Globus pallidus (tissue), 1 donor: ENCODE measurements around the gene ACACA.
"Not testable (repeated sequence)": the region's sequence is repeated elsewhere in the genome, so short reads cannot be mapped to it uniquely, and the experiment has no call there.

Experiments
- DNase-seq: peaks from one replicate; pipeline ENCODE4 v3.0.0-alpha.2; 2015; ENCODE audit warnings: low spot score

ACACA gene

DNA sequence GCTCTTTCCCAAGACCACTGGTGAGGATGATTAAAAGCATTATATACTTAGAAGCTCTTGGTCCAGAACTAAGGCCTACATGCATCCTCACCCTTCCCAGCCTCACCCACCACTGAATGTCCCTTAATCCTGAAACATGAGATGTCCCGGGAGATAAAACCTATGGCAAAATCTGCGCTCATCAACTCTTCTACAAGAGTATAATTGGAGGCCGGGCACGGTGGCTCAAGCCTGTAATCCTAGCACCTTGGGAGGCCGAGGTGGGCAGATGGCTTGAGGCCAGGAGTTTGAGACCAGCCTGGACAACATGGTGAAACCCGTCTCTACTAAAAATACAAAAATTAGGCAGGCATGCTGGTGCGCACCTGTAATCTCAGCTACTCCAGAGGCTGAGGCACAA is 13.3 kb downstream of the ACACA start:
- no peak for DNase-seq

DNA sequence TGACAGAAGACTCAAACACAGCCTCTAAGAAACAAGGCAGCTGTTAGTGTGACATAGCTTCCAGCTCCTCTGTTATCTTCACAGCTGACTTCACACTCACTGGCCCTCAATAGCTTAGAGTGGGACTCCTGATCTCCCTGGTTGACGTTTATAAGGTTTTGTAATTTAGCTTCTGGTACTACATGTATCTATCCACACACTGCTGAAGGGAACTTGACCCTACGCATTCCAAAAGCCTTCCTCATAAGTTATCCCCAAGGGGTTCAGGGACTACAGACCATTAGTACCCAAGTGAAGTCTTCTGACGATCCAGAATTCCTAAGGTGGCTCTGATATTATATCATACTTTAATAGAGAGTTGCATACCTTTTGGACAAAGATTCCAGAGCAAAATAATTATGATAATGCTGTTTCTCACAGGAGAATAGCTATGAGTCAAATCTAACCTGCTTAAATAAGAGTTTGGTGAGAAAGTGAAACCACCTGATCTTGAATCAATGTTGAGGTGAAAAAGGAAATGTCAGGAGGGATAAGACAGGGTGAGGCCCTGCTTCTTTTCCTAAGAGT is 14.5 kb downstream of the ACACA start:
- no peak for DNase-seq

DNA sequence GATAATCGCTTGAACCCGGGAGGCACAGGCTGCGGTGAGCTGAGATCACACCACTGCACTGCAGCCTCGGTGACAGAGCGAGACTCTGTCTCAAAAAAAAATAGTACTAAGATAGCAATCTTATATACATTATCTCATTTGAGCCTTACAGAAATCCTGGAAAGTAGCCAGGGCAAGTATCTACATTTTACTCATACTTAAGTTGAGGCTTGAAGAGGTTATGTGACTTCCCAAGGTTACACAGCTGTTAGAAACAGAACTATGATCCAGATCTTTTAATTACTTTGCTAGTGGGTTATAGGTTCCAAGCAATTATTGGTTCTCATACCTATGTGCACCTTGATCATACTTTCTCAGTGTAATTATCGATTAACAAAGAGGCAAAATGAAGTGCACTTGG is 15.5 kb downstream of the ACACA start:
- no peak for DNase-seq

DNA sequence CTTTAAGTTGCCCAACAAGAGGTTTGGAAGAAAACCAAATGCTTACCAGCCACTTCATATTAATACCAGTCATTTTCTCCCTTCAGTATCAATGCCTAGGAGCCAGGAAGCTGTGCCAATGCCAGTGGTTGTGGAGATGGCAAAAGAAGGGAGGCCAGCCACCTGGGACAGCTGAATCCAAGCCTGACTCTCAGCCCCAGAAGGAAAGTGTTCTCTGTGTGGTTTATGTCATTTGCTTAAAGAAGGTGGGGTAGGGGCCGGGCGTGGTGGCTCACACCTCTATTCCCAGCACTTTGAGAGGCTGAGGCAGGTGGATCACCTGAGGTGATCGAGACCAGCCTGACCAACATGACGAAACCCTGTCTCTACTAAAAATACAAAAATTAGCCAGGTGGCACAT is 17.5 kb downstream of the ACACA start:
- DNase-seq, result no peak

DNA sequence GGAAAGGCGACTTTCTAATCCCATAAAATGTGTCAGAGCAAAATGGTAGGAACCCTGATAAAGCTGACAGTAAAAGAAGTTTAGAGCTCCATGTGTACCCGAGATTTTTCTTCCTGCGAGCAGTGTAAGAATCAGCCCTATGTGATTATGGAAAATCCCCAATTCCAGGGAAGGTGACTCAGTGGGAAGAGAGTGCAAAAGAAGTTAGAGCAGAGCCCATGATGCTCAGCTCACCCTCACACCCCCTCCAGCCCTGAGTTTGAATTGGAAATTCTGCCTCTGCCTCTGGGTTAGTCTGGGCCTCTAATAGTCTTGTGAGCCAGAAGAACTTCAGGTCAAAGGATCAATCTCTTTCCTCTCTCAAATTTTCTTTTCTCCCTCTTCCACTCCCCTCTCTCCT is 18.4 kb downstream of the ACACA start:
- DNase-seq, result no peak

DNA sequence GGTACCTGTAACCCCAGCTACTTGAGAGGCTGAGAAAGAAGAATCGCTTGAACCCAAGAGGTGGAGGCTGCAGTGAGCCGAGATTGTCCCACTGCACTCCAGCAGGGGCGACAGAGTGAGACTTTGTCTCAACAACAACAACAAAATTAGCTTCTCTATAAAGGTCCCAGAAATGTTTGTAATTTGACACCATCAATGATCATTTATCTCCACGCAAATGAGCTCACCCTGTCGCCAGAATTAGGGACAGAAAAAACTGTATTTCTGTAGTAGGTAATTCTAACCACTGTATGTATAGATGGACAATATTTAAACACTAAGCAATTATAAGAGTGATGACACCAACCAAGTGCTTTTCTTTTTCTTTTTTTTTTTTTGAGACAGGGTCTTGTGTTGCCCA is 20.2 kb downstream of the ACACA start:
- no peak for DNase-seq

DNA sequence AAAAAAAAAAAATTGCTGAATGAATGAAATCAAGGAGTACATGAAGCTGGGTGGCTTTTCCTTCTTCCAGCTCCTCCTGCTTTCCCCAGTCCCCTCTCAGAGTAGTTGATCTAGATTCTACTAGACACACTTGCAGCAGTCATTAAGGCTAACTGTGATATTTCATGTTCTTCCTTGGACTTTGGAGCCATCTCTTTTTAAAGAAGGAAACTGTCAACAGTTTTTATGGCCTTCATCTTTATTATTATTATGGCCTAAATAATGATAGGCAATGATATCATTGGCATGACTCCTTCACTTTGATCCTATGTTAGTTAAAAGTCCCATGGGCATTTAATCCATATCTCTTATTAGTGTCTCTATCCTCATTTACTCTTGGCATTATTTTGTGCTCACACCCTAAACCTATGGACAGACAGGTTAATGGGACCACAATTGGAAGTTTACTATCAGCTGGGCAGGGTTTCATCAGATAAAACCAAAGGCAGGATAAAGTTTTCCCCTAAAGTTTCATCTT is 21.1 kb downstream of the ACACA start:
- no peak for DNase-seq

DNA sequence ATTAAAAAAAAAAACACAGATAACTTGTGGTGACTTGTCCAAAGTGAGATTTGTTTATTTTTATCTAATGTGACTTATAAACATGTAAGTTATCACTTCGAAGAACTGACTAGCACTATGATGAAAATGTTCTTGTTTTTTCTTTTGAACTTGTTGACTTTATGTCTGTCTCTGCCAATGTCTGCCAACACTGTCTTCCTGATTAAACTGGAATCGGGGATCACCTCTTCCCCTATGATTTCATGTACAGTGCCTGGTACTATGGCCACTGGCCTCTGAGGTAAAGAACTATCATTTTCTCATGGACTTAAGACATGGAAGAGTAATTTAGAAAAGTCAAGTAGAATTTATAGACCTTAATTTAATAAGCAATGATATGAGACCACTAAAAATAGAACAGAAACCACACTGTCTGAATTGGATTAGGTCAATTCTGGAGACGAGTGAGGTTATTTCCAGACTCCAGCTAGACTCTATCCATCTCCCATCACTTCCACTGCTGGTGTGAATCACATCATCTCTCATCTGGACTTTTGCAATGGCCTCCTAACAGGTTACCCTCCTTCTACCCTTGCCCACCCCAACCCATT is 22.0 kb downstream of the ACACA start:
- no peak for DNase-seq

DNA sequence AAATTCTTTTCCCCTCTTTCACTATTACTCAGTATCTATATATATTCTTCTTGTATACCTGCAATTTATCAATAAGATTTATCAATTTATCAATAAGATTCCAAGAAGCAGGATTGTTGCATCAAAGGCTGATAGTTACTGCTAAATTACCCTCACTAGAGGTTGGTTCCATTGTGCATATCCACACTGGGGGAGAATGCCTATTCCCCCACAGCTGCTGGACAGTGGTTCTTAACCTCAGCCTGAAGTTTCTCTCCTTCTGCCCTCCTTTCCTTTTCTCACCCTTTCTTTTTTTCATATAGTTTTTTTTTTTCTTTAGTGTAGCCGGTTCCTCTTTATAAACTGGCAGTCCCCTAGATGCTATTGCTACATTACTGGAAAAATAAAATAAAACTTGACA is 24.6 kb downstream of the ACACA start:
- DNase-seq, result no peak

DNA sequence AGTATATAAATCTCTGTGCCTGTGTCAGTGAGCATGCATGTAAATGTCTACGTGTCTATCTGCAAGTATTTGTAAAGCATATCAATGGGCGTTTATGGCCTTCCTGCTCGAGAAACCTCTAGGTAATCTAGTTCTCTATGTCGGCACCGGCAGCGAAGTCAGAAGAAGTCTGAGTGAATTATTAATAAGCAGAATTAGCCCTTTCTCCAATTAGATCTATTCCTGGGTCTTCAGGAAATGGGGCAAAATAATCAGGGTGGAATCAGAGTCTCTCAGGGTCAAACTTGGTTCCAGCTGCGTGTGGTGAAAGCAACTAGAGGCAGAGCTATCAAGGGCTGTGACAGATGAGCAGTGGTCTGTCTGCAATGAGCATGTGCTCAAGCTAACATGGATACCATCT is 30.9 kb downstream of the ACACA start, which contains the start of gene C17orf78:
C17orf78 (plus strand) TSS at position 280 of the 400 bp plus-strand sequence; CDS start at position 388, 108 bp downstream.
- no peak for DNase-seq

DNA sequence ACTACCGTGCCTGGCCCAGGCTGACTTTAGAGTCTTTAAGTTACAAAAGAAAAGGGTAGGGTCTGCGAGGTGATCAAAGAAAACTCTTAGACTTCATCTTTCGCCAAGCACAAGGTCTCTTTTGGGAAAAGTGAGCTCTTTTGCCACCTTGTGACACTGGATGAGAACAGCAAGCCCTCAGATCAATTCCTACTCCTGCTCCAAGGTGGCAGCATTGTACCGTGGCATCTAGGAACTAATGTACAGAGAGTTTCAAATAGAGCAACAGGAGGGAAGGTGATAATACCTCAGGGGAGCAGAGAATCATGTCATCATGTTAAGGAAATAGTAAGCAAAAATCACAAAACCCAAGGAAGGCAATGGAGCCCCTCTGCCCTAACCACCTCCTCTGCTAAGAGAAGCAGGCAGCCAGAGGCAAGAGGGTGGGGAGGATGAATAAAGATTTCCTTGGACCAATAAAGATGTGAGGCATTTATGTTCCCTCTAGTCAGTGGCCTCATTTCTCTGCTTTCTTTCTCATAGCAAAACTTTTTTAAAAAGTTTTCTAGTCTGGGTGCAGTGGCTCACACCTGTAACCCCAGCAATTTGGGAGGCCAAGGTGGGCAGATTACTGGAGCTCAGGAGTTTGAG is 33.0 kb downstream of the ACACA start:
- DNase-seq, result peak; percentile 71

DNA sequence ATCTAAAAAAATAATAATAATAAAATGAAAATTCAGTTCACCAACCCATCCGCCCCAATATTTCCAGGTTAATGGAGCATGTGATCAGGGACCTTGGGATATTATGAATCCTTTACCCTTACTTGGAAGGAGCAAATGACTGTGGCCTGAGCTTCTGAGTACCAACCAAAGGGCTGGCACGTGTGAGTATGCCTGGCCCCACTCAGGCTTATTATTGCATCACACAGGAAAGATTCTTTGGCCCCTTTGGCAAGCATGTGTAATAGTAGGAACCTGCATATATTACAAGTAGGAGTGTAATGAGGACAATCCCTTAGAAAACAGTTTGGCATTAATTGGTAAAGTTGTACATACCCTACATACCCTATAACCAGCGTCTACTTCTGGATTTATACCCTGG is 38.1 kb downstream of the ACACA start:
- no peak for DNase-seq

DNA sequence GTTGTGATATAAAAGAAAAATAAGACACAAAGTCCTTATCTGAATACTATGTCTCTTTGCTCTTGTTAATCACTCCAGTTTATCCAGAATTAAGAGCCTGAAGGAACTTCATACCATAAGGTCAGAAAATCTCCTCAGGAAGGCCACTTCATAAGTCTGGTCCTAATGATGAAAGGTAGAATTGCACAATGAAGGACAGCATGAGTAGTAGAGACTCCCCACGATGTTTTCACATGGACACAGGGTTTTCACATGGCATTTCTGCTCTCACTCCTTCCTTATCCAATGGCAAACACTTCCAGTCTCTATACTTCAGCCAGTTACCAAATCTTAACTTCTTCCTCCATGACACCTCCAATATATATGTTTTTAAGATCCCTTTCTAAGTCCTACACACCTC is 41.0 kb downstream of the ACACA start:
- no peak for DNase-seq

DNA sequence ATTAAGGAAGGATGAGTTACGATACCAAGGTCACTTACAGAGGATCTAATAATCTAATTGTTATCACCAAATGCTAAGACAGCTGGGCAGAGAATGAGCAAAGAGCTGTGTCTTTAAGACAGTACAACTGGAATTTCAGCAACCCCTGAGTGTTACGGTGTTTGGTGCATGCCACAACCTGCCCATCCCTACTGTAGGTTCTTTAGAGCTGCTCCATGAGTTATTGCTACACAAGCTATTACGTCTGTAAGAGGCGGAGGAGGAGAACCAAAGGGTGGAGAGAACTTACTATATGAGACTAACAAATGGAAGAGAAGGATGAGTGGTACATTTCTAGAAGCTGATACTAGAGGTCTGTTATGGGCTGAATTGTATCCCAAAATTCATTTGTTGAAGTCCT is 45.1 kb downstream of the ACACA start:
- no peak for DNase-seq

DNA sequence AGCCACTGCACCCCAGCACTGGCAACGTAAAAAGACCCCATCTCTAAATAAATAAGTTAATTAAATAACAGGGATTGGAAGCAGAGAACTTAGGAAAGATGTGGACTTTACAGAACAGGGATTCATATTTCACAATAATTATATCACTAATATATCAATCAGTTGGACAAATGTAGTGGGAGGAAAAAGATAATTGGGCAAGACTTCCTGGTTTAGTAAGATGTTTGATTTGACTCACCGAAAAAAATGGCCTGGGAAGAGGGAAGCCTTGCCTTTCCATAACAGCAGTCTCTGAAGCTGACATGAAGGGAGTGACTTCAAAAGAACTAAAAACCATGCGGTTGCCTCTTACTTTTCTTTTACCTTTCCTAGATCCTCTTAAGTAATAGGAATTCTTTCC is 46.0 kb downstream of the ACACA start:
- DNase-seq, result no peak

DNA sequence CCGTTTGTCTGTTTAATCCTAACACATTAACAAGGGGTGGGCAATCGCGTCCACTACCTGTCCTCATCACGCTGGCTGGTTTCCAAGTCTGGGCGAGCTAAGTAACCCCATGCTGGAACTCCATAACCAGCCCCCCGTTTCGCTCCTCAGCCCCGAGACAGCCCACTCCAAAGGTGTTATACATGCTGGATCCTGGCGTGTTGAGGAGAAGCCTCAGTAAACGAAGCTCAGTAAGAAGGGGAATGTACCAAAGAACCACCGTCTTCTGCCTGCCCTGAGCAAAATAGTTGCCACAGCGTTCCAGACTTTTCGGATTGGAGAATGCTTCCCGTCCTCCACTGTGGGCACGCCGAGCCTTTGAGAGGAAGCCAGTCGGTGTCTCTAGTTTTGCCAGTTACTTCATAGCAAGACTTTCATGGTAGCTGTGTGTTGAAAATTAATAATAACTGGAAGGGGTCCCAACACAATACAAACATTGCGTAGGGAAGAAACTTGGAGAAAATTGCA is 46.9 kb downstream of the ACACA start:
- no peak for DNase-seq

DNA sequence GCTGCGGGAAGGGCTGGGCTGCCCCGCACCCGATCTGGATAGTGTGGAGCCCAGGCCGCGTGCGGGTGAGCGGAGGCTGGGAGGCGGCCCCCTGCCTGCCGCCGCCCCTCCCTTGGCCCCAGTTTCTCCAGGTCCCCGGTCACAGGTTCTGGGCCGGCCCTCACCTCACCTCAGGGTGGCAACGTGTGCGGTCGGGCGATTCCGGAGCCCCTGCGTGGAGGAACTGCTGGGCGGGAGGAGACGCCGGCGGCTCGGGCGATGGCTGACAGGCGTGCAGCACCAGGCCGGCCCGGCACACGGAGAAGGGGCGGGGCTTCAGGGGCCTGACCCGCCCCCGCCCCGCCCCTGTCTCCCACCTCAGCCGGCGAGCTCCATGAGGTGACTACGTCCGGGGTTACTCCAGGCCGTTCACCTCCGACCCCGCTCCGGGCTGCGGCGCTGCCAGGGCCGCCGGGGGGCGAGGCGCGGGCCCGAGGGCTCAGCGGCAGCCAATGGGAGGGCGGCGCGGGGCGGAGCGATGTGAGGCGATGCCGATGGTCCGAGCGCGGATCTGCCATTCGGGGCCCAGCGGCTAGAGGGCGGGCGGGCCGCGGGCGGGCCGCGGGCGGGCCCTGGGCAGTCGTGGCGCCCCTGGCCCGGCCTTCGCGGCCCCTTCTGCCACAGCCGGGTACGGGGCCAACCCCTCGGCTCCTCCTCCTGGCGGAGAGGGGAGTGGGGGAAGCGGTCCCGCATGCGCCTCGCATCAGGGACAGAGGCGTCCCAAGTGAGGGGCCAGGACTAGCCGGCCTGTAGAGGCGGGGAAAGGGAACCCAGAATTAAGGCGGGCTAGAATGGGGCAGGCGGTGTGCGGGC is 47.6 kb downstream of the ACACA start:
- DNase-seq, result peak; percentile 95

DNA sequence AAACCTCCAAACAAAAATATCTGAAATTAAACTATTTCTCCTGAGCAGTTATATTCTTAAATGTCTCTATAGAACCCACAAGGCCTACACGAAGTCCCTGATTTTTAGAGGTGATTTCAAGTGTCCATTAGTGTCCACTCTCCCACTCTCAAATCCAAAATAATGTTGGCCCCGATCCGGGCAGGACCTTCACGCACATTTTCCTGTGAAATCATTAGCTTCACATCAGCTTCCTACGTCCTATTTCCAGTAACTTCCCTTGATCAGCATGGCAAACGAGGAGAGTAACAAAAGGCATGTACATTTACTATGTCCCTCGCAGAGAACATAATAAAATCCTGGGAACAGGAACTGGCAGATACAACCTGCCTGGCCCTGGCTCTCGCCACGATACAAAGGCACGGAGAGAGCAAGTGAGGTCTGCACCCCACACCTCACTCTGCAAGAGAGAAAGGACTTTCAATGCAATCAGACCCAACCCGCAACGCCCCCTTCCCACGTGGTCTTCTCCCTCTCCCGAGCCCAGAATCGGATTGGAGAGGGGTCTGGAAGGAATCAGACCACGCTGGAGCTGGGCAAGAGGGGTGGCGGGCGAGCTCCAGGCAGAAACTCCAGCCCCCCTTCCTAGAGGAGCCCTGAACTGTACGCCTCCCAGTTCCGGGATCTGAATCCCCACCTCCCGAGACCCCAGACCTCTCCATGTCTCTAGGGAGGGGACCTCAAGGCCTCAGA is 48.4 kb downstream of the ACACA start:
- peak; percentile 60 for DNase-seq

DNA sequence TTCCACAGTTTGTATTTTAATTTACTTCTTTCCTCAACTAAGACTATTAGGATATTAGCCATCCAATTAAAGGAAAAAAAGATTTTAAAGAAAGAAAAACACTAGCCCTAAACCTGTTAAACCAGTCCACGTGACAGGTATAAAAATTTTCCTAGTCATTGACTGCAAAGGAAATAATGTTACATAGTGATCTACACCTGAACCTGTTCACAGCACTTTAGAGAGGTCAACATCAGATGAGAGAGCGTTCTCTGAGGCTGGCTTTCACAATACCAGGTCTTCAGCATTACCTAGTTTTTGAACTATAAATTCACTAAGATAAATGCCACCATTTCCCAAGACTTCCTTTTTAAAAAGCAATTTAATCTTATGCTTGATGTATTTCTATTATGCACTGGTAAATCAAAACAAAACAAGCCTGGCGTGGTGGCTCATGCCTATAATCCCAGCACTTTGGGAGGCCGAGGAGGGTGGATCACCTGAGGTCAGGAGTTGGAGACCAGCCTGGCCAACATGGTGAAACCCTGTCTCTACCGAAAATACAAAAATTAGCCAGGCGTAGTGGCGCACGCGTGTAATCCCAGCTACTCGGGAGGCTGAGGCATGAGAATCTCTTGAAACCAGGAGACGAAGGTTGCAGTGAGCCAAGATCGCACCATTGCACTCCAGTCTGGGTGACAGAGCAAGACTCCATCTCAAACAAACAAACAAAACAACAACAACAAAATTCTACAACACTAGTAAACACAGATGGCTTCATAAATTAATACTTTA is 49.7 kb downstream of the ACACA start:
- DNase-seq, result not testable (repeated sequence)

DNA sequence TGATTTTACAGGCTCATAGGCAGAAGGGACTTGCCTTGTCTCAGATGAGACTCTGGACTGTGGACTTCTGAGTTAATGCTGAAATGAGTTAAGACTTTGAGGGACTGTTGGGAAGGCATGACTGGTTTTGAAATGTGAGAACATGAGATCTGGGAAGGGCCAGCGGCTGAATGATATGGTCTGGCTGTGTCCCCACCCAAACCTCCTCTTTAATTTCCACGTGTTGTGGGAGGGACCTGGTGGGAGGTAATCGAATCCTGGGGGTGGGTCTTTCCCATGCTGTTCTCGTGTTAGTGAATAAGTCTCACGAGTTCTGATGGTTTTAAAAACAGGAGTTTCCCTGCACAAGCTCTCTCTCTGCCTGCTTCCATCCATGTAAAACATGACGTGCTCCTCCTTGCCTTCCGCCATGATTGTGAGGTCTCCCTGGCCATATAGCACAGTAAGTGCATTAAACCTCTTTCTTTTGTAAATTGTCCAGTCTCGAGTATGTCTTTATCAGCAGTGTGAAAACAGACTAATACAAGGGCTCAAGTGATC is 59.7 kb downstream of the ACACA start:
- DNase-seq, result not testable (repeated sequence)

DNA sequence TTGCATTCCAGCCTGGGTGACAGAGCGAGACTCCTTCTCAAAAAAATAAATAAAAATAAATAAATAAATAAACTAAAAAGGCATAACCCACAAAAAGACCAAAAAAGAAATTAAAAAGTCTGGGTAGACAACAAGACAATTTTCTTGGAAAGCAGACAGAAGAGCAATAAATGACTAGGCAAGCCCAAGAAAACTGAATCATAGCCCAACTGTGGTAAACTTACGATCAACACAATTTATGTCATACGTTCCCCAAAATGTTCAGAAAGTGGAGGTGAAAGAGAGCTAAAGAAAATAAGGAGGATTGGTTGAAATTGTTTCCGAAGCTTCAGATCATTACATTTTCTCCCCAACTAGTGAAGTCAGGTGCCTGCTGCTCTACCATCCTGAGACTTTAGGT is 62.1 kb downstream of the ACACA start:
- DNase-seq, result no peak
